ENCODE results near the gene PARVA.

- TF ChIP-seq SRF (IDR thresholded peaks at IDR 0.05; ENCODE audit: low read depth, low read length) (no peak), PHF8 (conservative IDR thresholded peaks at IDR 0.05; ENCODE audit: low read depth, low read length) (no peak), POLR2A (IDR thresholded peaks at IDR 0.05; ENCODE audit: control extremely low read depth in 1 of 2, low read depth in 2 of 2, low read length in 2 of 2) (no peak), CTCF (IDR thresholded peaks at IDR 0.05; ENCODE audit: control extremely low read depth in 1 of 3, insufficient read depth in 1 of 3, low read depth in 1 of 3, low read length in 3 of 3) (no peak), EP300 (IDR thresholded peaks at IDR 0.05; ENCODE audit: borderline replicate concordance in 1 of 2, low read depth in 2 of 2, low read length in 2 of 2) (no peak), CREB1 (IDR thresholded peaks at IDR 0.05) (no peak), POLR2AphosphoS5 (IDR thresholded peaks at IDR 0.05; ENCODE audit: low read depth, low read length) (no peak), RAD21 (IDR thresholded peaks at IDR 0.05 in 1 of 2, conservative IDR thresholded peaks at IDR 0.05 in 1 of 2; ENCODE audit: low read depth in 2 of 2, low read length in 2 of 2) (no peak)
Observed at GRCh38 chr11:12392672-12393071, 15.3 kb downstream of the PARVA start.

Measured in H1 (cell line).